NCI-H1092 (cell line): ENCODE data around the gene TNFSF13.

Source experiments
- DNase-seq: peaks from one replicate; lab custom pipeline; 2025; lab: John Stamatoyannopoulos, UW

The TNFSF13 gene, protein sequence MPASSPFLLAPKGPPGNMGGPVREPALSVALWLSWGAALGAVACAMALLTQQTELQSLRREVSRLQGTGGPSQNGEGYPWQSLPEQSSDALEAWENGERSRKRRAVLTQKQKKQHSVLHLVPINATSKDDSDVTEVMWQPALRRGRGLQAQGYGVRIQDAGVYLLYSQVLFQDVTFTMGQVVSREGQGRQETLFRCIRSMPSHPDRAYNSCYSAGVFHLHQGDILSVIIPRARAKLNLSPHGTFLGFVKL

DNA sequence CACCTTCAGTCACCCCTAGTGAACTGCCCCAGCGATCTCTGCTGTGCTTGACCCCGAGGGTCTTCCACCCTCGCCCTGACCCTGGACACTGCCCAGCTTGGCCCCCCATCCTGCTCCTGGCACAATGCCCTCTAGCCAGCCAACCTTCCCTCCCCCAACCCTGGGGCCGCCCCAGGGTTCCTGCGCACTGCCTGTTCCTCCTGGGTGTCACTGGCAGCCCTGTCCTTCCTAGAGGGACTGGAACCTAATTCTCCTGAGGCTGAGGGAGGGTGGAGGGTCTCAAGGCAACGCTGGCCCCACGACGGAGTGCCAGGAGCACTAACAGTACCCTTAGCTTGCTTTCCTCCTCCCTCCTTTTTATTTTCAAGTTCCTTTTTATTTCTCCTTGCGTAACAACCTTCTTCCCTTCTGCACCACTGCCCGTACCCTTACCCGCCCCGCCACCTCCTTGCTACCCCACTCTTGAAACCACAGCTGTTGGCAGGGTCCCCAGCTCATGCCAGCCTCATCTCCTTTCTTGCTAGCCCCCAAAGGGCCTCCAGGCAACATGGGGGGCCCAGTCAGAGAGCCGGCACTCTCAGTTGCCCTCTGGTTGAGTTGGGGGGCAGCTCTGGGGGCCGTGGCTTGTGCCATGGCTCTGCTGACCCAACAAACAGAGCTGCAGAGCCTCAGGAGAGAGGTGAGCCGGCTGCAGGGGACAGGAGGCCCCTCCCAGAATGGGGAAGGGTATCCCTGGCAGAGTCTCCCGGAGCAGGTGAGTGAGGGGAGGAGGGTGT lies at the start of gene TNFSF13:
TNFSF13 (plus strand) TSS at position 207 of the 776 bp plus-strand sequence; CDS start at position 497, 290 bp downstream.
- no peak for DNase-seq

GRCh38 chr17:7508846-7509245 lies 49.7 kb upstream of the TNFSF13 start:
- DNase-seq, result no peak

DNA sequence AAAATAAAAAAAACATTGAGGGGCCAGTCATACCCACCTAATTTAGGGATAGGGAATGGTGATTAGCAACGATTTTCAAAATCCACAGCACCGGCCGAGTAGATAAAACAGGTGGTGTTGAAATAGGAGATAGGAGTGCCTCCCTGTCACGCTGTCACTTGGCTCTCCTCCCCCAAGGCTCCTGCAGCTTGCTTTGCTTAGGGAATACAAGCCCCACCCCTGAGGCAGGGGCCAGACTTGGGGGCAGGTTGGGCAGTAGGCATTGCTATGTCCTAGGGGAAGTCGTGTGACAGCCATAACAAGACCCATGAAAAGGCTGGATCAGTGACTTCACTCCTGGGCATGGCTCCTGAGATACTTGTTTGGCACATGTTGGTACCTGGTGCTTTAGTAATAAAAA lies 48.6 kb upstream of the TNFSF13 start:
- DNase-seq, result no peak

DNA sequence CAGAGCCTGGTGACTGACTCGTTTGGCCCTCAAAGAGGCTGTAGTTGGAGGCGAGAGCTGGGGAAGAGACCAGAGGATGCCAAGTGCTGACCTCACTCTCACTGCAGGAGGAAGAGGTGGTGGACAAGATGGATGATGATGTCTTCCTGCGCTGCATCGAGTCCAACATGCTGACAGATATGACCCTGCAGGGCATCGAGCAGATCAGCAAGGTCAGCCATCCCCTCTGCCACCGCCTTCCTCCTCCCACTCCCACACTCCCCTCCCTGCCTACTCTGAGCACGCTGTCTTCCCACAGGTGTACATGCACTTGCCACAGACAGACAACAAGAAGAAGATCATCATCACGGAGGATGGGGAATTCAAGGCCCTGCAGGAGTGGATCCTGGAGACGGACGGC lies 47.4 kb upstream of the TNFSF13 start:
- DNase-seq, result no peak

DNA sequence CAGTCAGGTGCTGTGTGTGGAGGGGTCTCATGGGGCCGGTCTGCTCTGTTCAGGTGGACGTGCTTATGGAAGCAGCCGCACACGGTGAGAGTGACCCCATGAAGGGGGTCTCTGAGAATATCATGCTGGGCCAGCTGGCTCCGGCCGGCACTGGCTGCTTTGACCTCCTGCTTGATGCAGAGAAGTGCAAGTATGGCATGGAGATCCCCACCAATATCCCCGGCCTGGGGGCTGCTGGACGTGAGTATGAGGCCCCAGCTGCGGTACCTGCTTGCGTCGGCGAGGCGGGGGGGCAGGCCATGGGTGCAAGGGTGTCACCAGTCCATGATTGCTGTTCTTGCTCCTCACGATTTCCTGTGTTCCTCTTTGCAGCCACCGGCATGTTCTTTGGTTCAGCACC lies 46.4 kb upstream of the TNFSF13 start:
- DNase-seq, result no peak

- no peak for DNase-seq
Measured at GRCh38 chr17:7512824-7513540, 45.6 kb upstream of the TNFSF13 start.

GRCh38 chr17:7513850-7514419 lies 44.6 kb upstream of the TNFSF13 start:
- DNase-seq, result no peak

DNA sequence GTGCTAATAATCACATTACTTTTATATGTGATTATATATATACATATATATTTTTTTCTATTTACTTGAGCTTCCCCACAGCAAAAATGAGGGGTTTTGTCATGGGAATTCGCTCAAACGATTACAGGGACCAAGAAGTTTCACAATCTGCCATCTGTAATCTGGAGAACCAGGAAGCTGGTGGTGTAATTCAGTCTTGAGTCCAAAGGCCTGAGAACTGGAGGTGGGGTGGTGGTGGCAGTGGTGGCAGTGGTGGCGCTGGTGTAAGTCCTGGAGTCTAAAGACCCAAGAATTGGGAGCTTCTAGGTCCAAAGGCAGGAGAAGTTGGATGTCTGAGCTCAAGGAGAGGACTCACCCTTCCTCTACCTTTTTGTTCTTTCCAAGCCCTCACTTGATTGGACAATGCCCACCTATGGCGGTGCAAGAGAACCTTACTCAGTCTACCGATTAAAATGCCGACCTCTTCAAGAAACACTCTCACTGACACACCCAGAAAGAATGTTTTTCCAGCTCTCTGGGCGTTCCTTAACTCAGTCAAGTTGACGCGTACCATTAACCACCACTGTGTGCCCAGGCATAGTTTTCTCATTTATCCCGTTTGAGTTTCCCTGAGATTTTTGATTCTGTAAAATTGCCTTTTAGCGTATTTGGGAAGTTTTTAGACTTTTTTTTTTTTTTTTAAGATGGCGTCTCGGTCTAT lies 42.5 kb upstream of the TNFSF13 start:
- DNase-seq, result no peak

GRCh38 chr17:7523033-7523432 lies 35.5 kb upstream of the TNFSF13 start:
- no peak for DNase-seq

GRCh38 chr17:7528842-7529241 lies 29.7 kb upstream of the TNFSF13 start:
- no peak for DNase-seq

GRCh38 chr17:7530023-7530900 lies 28.3 kb upstream of the TNFSF13 start:
- DNase-seq, result no peak

GRCh38 chr17:7538050-7538449 lies 20.5 kb upstream of the TNFSF13 start:
- DNase-seq, result no peak

DNA sequence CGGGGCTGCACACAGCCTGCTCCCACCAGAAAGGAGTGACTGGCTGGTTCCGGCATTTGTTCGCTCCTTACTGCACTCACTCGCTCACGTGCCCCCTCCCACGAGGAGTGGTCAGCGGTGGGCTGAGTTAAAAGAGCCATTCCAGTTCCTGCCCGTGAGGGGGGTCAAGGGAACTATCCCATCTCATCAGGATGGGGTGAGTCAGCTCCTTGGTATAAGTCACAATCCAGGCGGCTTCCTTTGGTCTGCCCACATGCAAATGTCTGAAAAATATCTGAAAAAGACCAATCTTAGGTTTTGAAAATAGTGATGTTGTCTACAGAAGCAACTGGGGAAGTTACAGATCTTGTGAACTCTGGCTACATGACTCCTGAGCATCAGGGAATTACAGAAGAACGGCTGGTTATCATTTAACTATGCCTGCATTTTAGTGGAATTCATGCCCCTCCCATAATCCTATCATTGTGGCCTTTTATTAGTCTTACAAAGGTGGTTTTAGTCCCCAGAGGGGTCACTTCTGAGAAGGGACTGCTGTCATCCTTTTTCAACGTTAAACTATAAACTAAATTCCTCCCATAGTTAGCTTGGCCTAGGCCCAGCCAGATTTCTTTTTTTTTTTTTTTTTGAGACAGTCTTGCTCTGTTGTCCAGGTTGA lies 19.5 kb upstream of the TNFSF13 start:
- no peak for DNase-seq

GRCh38 chr17:7541074-7541621 lies 17.4 kb upstream of the TNFSF13 start:
- DNase-seq, result no peak

- no peak for DNase-seq
Measured at GRCh38 chr17:7544911-7545310, 13.6 kb upstream of the TNFSF13 start.

DNA sequence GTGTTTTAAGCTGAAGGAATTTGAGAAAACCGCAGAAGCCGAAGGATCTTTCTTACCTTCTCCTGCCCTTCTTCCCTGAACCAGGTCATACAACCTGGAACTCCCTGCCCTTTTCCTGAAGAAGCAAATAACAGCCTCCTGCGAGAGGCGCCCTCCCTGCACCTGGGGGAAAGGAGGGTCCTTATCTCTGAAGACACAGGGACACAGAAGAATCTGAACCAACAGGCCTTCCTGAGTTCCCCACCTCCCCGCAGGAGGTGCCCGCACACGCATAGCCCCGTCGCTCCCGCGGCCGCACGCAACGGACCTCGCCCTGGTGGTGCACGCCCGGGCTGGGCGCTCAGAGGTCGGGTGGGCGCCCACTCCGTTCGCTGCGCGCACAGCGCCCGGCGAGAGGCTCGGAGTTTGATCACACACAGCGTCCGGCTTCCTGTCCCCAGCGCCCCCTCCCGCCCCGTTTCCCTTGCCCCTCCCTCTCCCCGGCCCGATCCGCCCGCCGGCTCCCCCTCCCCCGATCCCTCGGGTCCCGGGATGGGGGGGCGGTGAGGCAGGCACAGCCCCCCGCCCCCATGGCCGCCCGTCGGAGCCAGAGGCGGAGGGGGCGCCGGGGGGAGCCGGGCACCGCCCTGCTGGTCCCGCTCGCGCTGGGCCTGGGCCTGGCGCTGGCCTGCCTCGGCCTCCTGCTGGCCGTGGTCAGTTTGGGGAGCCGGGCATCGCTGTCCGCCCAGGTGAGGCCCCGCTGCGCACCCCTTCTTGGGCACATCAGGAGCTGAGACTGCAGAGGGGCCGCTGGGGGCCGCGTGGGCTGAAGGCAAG lies 9.8 kb upstream of the TNFSF13 start, which contains the start of gene TNFSF12:
TNFSF12 (plus strand) TSS at position 474 of the 816 bp plus-strand sequence; CDS start at position 570, 96 bp downstream.
- no peak for DNase-seq

- DNase-seq, result no peak
Measured at GRCh38 chr17:7549401-7550055, 9.0 kb upstream of the TNFSF13 start.

DNA sequence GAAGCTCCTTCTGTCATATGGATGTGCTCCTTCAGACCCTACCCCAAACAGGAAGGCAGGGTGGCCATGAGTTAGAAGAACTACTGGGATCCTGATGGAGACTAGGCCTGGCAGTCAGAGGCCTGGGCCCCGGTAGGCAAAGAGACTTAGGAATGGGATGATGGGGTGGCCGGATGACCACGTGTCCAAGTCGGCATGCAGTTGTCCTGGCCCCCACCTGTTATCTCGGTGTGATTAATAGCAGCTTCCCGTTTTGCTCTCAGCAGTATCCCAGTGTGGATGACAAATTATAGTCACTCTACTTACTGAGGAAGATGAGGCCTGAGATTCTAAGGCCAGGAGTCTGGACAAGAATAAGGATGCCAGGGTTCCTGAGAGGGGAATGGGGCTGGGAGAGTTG lies 8.2 kb upstream of the TNFSF13 start:
- DNase-seq, result no peak

DNA sequence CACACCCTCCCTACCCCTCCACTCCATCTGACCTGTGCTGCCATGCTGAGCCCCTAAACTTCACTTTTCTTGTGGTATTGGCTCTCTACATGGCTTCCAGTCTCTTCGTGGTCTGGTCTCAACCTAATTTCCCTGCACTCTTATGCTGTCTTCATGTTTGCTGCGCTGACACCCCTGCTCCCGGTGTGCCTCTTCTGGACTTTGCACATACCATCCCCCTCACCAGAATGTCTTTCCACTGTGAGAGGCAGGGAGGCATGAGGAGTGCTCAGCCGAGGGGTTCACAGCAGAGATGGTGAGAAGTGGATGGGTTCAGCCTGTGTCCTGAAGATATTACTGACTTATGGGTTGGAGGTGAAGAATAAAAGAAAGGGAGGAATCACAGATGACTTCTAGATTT lies 7.2 kb upstream of the TNFSF13 start:
- DNase-seq, result no peak
